ENCODE data around the gene FADS3. TPM values are rescaled to one million over a fixed set of nuclear protein-coding genes. Genes with fewer than 3 reads are reported as not detected.

The FADS3 gene
- total RNA-seq, 3 donors from 2014 or later = 38.8 to 156 (median 112) TPM

DNA sequence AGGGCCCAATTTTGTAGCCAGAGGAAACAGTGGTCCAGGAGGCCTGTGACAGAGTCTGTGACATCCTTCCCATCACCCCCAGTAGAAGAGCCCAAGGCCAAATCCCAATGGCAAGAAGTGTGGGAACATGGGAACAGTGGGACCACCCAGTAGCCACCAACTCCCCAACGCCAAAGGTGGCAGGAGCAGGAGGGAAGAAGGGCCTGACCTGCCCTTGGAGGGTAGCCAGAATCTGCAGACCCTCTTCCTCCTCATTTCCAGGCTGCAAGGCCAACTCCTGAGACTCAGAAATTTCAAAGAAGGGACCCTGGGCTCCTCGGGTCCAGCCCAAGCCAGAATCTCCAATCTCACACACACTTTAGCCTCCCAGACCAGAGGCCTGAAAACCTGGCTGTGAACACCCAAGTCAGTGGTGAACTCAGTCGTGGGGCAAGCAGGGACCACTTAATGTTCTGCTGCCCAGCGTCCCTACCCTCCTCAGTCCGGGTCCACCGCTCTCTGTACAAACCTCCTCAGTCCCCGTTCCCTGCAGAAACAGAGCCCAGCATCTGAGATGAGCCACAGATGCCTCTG lies 19.9 kb upstream of the FADS3 start:
- intact Hi-C loops (cut with DNase I; ENCODE audit: low total_unique reads) = no loop called here

GRCh38 chr11:61910187-61911127 lies 19.1 kb upstream of the FADS3 start:
- Histone ChIP-seq H3K27me3 (no peaks in the 10 kb centered on the region), H3K9me3 (no peaks in the 10 kb centered on the region), H3K36me3 (no peaks in the 10 kb centered on the region), H3K27ac (peak overlapping the region; percentile 33 to 85), H3K4me1 (no peaks in the 10 kb centered on the region), H3K4me3 (peak overlapping the region in 1 of 3 donors; percentile 33)
- no peak for DNase-seq (ENCODE audit: low spot score in 2 of 2)
- intact Hi-C loops (cut with DNase I; ENCODE audit: low total_unique reads) = no loop called here
- TF ChIP-seq POLR2A (IDR thresholded peaks at IDR 0.05) = no peak
- TF ChIP-seq POLR2AphosphoS5 (IDR thresholded peaks at IDR 0.05) = no peak
- TF ChIP-seq, protein P1, sequence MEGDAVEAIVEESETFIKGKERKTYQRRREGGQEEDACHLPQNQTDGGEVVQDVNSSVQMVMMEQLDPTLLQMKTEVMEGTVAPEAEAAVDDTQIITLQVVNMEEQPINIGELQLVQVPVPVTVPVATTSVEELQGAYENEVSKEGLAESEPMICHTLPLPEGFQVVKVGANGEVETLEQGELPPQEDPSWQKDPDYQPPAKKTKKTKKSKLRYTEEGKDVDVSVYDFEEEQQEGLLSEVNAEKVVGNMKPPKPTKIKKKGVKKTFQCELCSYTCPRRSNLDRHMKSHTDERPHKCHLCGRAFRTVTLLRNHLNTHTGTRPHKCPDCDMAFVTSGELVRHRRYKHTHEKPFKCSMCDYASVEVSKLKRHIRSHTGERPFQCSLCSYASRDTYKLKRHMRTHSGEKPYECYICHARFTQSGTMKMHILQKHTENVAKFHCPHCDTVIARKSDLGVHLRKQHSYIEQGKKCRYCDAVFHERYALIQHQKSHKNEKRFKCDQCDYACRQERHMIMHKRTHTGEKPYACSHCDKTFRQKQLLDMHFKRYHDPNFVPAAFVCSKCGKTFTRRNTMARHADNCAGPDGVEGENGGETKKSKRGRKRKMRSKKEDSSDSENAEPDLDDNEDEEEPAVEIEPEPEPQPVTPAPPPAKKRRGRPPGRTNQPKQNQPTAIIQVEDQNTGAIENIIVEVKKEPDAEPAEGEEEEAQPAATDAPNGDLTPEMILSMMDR (IDR thresholded peaks at IDR 0.05) = no peak

More for the DNA sequence above, 19.9 kb upstream of the FADS3 start:
- DNase-seq (ENCODE audit: low spot score in 2 of 2) = no peak
- Histone ChIP-seq H3K27ac (peak overlapping the region; percentile 33 to 85), H3K9me3 (no peaks in the 10 kb centered on the region), H3K4me3 (peak overlapping the region in 1 of 3 donors; percentile 92), H3K36me3 (no peaks in the 10 kb centered on the region), H3K4me1 (no peaks in the 10 kb centered on the region), H3K27me3 (no peaks in the 10 kb centered on the region)
- TF ChIP-seq, protein P1 (IDR thresholded peaks at IDR 0.05) = no peak
- TF ChIP-seq POLR2A (IDR thresholded peaks at IDR 0.05) (no peak), POLR2AphosphoS5 (IDR thresholded peaks at IDR 0.05) (no peak)

- DNase-seq (ENCODE audit: low spot score in 2 of 2) = no peak
- no peaks in the 10 kb centered on the region for H3K36me3 ChIP-seq
- peak overlapping the region in 1 of 3 donors; percentile 46 for H3K4me3 ChIP-seq
- H3K27me3 ChIP-seq = no peaks in the 10 kb centered on the region
- no peak for TF ChIP-seq POLR2AphosphoS5 (IDR thresholded peaks at IDR 0.05)
- TF ChIP-seq, protein P1 (IDR thresholded peaks at IDR 0.05) = no peak
- TF ChIP-seq POLR2A (IDR thresholded peaks at IDR 0.05) = no peak
- H3K9me3 ChIP-seq = no peaks in the 10 kb centered on the region
- H3K4me1 ChIP-seq = no peaks in the 10 kb centered on the region
- intact Hi-C loops (cut with DNase I; ENCODE audit: low total_unique reads) = loop anchor here (10.0 kb wide), 1 partner anchor 166 kb away; no protein-coding TSS in a partner anchor
- peak overlapping the region in 1 of 2 donors; percentile 85 for H3K27ac ChIP-seq
These were observed 17.5 kb upstream of the FADS3 start for GRCh38 chr11:61908730-61909316.

DNA sequence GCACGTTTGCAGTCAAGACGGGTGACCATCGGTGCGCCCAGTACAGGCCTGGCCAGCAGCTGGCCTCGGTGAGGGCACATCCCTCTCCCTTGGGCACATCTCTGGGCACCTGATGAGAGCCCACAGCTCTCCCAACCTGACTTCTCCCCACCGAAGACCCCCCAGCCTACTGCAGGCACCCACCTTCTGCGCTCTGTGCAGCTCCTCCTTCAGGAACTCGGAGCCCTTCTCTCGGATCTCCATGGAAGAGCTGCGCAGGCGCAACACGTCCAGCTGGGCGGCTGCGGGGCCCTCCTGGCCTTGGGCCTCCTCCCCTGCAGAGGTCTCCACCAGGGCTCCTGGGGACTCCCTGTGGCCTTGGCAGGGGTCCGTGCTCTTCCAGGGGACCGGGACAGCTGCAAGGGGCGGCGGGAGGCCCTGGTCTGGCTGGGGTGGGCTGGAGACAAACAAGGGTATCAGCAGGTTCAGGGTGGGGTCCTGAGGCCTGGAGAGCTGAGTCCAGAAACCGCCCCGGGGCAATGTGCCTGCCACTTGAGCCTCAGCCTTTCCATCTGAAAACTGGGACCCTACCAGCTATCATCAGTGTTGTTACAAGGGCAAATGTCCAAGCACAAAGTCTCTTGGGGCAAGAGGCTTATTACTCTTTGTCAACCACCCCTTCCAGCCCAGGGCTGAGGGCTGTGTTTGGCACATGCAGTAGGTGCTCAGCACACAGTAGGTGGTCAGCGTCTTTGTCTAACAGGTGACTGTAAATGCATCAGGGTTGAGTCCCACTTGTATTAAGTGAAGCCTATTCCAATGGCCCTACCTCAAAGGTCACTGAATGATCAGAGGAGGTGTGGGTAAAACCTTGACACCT lies 16.8 kb upstream of the FADS3 start:
- no peaks in the 10 kb centered on the region for H3K27me3 ChIP-seq
- no peaks in the 10 kb centered on the region for H3K9me3 ChIP-seq
- H3K4me3 ChIP-seq = peak overlapping the region in 1 of 3 donors; percentile 46
- no peak for DNase-seq (ENCODE audit: low spot score in 2 of 2)
- peak overlapping the region in 1 of 2 donors; percentile 85 for H3K27ac ChIP-seq
- intact Hi-C loops (cut with DNase I; ENCODE audit: low total_unique reads) = loop anchor here (10.0 kb wide), 1 partner anchor 167 kb away; no protein-coding TSS in a partner anchor
- no peaks in the 10 kb centered on the region for H3K36me3 ChIP-seq
- TF ChIP-seq, protein P1 (IDR thresholded peaks at IDR 0.05) = no peak
- TF ChIP-seq POLR2A (IDR thresholded peaks at IDR 0.05) = no peak
- no peak for TF ChIP-seq POLR2AphosphoS5 (IDR thresholded peaks at IDR 0.05)
- no peaks in the 10 kb centered on the region for H3K4me1 ChIP-seq

Data from breast epithelium (tissue), 4 donors.